Ascending aorta (tissue), 2 donors: ENCODE results near the gene RBM19. TPM values are rescaled to one million over a fixed set of nuclear protein-coding genes. Genes with fewer than 3 reads are reported as not detected.

ENCODE experiments used
- DNase-seq, 2 donors: peaks; one replicate each; pipeline ENCODE4 v3.0.0-alpha.2; 2019; ENCODE audit warnings: low spot score in 2 of 2
- H3K27ac ChIP-seq, 2 donors: fragments of 200-600 bp; sonication (generic); one replicate each; pipeline ENCODE4 v1.5.1; 2016 to 2017; ENCODE audit warnings: mild to moderate bottlenecking in 1 of 2
- H3K27me3 ChIP-seq: fragments of 200-600 bp; sonication (generic); one replicate; pipeline ENCODE4 v1.5.1; 2017
- H3K36me3 ChIP-seq, 2 donors: fragments of 200-600 bp; sonication (generic); one replicate each; pipeline ENCODE4 v1.5.1; 2016
- H3K4me1 ChIP-seq, 2 donors: fragments of 200-600 bp; sonication (generic); one replicate each; pipeline ENCODE4 v1.5.1; 2016 to 2017; ENCODE audit warnings: mild to moderate bottlenecking in 1 of 2
- H3K4me3 ChIP-seq, 2 donors: fragments of 200-600 bp; sonication (generic); one replicate each; pipeline ENCODE4 v1.5.1; 2016 to 2017; ENCODE audit warnings: mild to moderate bottlenecking in 1 of 2
- H3K9me3 ChIP-seq, 2 donors: fragments of 200-600 bp; sonication (generic); one replicate each; pipeline ENCODE4 v1.5.1; 2016
- intact Hi-C: fragments of 100-400 bp; cut with DNase I; formaldehyde crosslinking; loops from one replicate; pipeline ENCODE4 v1.15.1; 2023
- total RNA-seq: library from RNA; depleted of rRNA; stranded (reverse); fragments of >200 nt; gene quantifications from one replicate; pipeline ENCODE4 v1.1.0, GENCODE V29; 2016
- TF ChIP-seq, protein P1 (sequence below), 3 experiments: fragments of 200-600 bp in 2 of 3; fragments of 450-650 bp in 1 of 3; sonication (generic) in 2 of 3; IDR thresholded peaks; one replicate each; pipeline ENCODE4 v1.5.1; 2016 to 2019; ENCODE audit warnings: antibody characterized with exemption in 3 of 3, mild to moderate bottlenecking in 1 of 3, moderate library complexity in 1 of 3

The RBM19 gene
- total RNA-seq, 1 donor from 2014 or later, result 22.8 TPM

DNA sequence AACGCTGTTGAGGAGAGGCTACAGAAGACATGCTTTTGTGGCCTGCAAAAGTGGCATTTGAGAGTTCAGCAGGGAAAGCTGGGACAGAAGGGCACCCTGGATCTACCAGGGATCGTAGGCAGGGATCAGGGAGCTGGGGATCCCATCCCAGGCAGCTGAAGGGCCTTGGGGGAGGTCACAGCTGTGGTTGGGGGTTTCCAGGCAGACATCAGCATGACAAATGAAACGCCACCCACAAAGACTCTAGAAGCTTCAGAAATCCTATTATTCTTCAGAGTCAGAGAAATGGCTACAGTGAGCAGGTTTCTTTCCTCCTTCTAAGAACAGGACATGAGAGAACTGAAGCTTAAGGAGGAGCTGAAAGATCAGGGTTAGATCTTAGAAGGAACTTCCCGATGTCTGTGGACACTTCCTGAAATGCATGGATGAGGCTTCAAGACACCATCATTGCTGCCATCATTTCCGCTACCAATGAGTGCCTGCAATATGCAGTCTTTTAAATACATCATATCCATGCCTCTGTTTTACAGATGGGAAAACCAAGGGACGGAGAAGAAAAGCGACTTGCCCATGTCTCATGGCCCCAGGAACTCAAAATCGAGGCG lies 104.3 kb downstream of the RBM19 start:
- TF ChIP-seq, protein P1, sequence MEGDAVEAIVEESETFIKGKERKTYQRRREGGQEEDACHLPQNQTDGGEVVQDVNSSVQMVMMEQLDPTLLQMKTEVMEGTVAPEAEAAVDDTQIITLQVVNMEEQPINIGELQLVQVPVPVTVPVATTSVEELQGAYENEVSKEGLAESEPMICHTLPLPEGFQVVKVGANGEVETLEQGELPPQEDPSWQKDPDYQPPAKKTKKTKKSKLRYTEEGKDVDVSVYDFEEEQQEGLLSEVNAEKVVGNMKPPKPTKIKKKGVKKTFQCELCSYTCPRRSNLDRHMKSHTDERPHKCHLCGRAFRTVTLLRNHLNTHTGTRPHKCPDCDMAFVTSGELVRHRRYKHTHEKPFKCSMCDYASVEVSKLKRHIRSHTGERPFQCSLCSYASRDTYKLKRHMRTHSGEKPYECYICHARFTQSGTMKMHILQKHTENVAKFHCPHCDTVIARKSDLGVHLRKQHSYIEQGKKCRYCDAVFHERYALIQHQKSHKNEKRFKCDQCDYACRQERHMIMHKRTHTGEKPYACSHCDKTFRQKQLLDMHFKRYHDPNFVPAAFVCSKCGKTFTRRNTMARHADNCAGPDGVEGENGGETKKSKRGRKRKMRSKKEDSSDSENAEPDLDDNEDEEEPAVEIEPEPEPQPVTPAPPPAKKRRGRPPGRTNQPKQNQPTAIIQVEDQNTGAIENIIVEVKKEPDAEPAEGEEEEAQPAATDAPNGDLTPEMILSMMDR (IDR thresholded peaks at IDR 0.05), result no peak
- H3K9me3 ChIP-seq, result no peaks in the 10 kb centered on the region
- no peak overlapping the region for H3K27ac ChIP-seq
- no peak for DNase-seq
- no peaks in the 10 kb centered on the region for H3K4me1 ChIP-seq
- H3K27me3 ChIP-seq, result no peaks in the 10 kb centered on the region
- peaks cover 12 to 21% of the 10 kb centered on the region in 2 donors for H3K36me3 ChIP-seq
- intact Hi-C loops, result no loop called here
- no peak overlapping the region for H3K4me3 ChIP-seq

DNA sequence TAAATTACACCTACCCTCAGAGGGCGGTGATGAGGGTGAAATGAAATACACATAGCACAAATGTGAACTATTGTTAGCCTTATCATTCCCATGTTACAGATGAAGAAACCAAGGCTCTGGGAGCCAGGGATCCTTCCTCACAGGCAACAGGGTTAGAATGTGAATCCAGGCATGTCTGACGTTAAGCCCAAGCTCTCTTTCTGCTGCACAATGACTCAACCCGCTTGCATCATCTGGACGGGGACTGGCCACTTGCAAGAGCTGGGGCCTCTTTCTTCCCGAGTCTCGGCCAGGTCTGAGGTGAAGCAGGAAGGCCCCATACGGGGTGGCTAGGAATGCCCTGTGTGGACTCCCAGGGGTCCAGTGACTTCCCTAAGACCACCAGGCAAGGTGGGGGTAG lies 105.2 kb downstream of the RBM19 start:
- H3K27ac ChIP-seq, result no peak overlapping the region
- TF ChIP-seq, protein P1 (IDR thresholded peaks at IDR 0.05), result no peak
- intact Hi-C loops, result no loop called here
- no peaks in the 10 kb centered on the region for H3K27me3 ChIP-seq
- H3K4me3 ChIP-seq, result no peak overlapping the region
- H3K4me1 ChIP-seq, result no peaks in the 10 kb centered on the region
- H3K36me3 ChIP-seq, result peaks cover 12 to 23% of the 10 kb centered on the region in 2 donors
- H3K9me3 ChIP-seq, result no peaks in the 10 kb centered on the region
- DNase-seq, result no peak

DNA sequence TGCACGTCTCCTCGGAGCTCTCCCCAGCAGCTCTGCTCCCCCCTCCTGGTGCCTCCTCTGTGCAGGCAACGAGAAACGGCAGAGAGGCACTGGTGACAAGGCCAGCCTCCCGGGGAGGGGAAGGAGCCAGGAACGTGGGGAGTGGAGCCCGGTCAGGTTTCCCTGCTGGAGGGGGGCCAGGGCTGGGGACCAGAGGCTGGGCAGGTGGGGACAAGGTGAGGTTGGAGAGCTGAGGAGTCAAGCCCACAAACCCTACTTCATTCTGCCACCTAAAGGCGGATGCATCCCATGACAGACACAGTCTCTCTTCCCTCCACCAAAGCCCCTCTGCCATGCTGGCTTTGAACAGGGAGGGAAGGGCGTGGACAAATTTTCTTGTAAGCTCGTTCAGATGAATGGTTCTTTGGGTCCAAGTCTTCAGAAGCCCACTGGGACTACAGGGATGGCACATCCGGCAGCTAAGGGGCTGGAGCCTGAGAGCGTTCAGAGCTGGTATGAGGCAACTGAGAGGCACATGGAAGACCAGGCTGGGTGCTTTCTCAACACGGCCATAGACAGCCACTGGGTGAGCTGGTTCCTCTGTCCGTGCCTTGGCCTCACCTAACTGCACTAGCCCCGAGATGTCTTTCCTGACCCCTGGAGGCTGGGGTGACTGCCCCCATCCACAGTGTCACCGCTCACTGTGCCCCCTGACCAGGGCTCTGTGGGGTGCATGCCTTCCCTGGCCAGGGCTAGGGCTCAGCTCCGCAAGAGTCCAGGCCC lies 105.9 kb downstream of the RBM19 start:
- H3K27ac ChIP-seq, result no peak overlapping the region
- intact Hi-C loops, result no loop called here
- TF ChIP-seq, protein P1 (IDR thresholded peaks at IDR 0.05), result no peak
- H3K4me1 ChIP-seq, result no peaks in the 10 kb centered on the region
- no peaks in the 10 kb centered on the region for H3K27me3 ChIP-seq
- H3K9me3 ChIP-seq, result no peaks in the 10 kb centered on the region
- DNase-seq, result no peak
- no peak overlapping the region for H3K4me3 ChIP-seq
- peaks cover 12 to 23% of the 10 kb centered on the region in 2 donors for H3K36me3 ChIP-seq

DNA sequence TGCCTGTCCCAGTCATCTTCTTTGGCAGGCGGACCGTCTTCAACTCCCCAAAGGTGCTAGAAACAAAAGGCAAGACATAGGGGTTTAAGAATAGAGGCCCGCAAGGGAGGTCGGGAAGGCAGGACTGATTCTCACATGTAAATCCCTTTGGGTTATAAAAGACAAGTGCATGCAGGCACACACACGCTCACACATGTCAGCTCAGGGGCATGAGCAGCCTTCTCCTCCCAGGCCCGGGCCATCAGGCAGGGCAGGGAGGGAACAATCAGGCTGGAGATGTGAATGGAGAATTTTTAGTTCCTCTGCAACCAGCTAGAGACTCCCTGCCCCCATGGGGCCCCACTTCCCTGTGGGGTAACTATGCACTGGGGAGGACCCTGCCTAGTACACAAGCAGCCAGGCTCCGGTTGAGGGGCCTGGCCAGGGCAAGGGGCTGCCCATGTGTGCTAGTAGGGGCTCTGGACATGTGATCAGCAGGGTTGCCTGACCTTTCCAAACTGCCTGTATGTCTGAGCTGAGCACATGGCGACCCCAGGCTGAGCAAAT lies 107.2 kb downstream of the RBM19 start:
- Histone ChIP-seq H3K9me3 (no peaks in the 10 kb centered on the region), H3K36me3 (peaks cover 12 to 23% of the 10 kb centered on the region in 2 donors), H3K27ac (no peak overlapping the region), H3K4me3 (no peak overlapping the region), H3K27me3 (no peaks in the 10 kb centered on the region), H3K4me1 (no peaks in the 10 kb centered on the region)
- DNase-seq, result no peak
- intact Hi-C loops, result no loop called here
- TF ChIP-seq, protein P1 (IDR thresholded peaks at IDR 0.05), result no peak

DNA sequence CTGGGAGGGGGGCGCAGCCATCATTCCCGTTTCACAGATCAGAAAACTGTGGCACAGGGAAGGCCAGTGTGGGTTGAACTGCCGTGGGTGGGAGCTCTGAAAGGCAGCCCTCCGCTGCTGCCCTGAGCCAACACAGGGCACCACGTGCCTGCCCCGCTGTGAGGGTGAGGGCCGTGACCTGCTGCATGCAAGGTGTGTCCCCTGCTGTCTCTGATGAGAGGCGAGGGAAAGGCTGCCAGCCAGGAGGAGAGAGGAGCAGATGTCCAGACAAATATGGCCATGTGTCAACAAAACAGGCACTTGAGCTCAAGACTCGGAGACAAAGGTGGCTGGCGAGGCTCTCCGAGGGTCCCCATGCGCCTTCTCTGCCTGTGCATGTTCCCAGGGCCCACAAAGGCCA lies 108.8 kb downstream of the RBM19 start:
- Histone ChIP-seq H3K4me3 (no peak overlapping the region), H3K27ac (no peak overlapping the region), H3K9me3 (no peaks in the 10 kb centered on the region), H3K36me3 (peaks cover 12 to 23% of the 10 kb centered on the region in 2 donors), H3K4me1 (no peaks in the 10 kb centered on the region), H3K27me3 (no peaks in the 10 kb centered on the region)
- TF ChIP-seq, protein P1 (IDR thresholded peaks at IDR 0.05), result no peak
- no peak for DNase-seq
- intact Hi-C loops, result no loop called here
